Hematopoietic multipotent progenitor cell treated with erythropoietin and hydrocortisone succinate and interleukin-3 and kit ligand, for 4 days (in vitro differentiated cells): ENCODE results near the gene TMEM151A.
"Not testable (repeated sequence)": the region's sequence is repeated elsewhere in the genome, so short reads cannot be mapped to it uniquely, and the experiment has no call there.

Experiments
- DNase-seq: peaks from one replicate; pipeline ENCODE4 v3.0.0-alpha.2; 2015

TMEM151A gene

DNA sequence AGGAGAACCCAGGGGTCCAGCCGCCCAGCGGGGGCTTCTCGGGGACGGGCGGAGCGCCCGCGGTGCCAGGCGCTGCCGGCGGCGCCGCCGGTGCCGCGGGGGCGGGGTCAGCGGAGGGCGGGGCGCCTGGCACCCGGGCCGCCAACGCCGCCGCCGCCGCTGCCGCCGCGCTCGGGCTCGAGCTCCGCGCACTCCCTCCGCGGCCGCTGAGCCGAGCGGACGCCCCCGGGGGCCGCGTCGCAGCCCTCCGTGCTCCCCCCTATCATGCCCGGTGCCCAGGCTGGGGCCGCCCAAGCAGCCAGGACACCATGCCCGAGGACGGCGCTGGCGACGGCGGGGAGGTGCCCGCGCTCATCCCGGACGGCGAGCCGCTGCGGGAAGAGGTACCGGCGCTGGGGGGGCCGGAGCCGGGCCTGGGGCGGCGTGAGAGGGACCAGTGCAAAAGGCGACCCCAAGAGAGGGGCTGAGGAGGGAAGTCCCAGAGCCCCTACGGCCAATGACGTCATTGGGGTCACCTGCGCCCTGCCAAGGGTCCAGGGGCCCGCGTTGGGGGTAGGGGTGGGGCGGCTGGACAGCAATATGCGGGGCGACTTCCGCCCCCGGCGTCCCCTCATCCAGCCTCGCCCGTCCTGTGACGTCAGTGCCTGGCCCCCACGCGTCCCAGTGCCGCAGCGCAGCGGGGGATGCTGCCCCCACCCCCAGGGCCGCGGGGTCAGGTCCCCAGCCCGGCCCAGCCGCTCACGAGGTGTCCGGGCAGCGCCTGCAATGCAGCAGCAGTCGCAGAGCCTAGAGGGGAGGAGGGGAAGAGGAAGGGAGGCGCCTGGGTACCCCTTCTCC is at the start of gene TMEM151A:
Gene TMEM151A (plus strand): TSS at position 189 of the 837 bp plus-strand sequence. CDS start 120 bp downstream, at position 309.
- DNase-seq: no peak

DNA sequence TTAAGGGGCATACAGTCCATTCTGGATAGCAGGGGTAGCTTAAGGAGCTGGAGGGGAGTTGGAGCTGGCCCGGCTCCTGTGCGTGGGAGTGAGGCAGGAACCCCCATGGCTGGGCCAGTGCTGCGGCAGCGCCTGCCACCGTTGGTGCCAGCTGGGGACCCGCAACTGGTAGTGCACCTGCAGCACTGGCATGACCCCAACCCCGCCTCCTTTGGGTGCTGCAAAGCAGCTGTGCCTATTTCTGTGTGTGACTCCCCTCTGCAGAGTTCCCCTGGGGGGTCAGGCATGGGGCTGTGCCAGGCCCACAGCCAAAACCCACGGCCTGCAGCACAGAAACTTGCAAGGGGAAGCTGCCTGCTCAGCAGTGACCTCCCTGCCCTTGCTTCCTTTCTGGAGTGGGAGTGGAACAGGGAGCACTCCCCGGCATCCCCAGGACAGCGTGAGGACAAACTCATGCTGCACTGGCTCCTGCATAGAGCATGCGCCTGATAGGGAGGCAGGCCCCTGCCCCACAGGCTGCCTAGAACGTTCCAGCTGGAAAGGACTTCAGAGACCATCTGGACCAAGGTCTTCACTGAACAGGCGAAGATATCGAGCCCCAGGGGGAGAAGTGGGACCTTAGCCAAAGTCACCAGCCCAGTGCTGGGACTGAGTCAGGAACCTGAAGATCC is 49.5 kb upstream of the TMEM151A start:
- DNase-seq: no peak

GRCh38 chr11:66243782-66244535 is 47.7 kb upstream of the TMEM151A start:
- no peak for DNase-seq

GRCh38 chr11:66247295-66247694 is 44.4 kb upstream of the TMEM151A start:
- no peak for DNase-seq

- DNase-seq: no peak
Observed at GRCh38 chr11:66247801-66248200, 43.9 kb upstream of the TMEM151A start.

DNA sequence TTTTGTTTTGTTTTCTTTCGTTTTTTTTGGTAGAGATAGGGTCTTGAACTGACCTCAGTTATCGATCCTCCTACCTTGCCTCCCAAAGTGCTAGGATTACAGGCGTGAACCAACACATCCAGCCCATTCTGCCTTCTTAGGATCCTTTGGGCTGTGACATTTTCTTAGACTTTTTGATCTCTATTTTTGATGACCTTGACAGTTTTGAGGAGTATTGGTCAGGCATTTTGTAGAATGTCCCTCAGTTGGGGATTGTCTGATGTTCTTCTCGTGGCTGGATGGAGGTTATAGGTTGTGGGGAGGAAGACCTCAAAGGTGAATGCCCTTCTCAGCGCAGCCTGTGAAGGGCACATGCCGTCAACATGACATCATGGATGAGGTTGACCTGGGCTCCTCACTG is 42.8 kb upstream of the TMEM151A start:
- no peak for DNase-seq

- no peak for DNase-seq
Observed at GRCh38 chr11:66251809-66252208, 39.9 kb upstream of the TMEM151A start.

DNA sequence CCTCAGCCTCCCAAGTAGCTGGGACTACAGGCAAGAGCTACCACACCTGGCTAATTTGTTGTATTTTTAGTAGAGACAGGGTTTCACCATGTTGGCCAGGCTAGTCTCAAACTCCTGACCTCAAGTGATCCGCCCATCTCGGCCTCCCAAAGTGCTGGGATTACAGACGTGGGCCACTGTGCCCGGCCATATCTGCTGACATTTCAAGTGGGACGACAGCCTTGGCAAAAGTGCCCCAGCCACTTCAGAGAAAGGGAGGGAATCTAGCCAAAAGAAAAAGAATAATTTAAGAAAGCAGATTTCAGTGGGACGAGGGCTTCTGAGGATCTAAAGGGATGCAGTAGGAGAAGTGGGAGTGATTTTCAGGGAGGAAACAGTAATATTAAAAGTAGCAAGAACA is 38.6 kb upstream of the TMEM151A start:
- not testable (repeated sequence) for DNase-seq

- no peak for DNase-seq
Observed at GRCh38 chr11:66258473-66258893, 33.2 kb upstream of the TMEM151A start.

DNA sequence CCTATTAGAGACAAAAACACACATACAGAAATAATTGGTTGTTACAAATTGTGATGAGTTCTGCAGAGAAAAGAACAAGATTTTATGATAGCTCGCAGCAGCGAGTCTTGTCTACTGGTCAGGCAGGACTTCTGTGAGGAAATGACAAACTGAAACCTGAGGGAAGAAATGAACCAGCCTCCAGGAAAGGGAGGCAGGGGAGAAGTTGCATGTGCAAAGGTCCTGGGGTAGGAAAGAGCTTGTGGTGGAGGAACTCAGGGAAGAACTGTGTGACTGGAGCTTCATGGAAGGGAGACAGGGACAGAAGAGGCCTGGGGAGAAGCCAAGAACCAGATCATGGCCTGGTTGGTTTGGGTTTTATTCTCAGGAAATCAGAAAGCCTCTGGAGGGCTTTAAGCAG is 32.5 kb upstream of the TMEM151A start:
- no peak for DNase-seq

- no peak for DNase-seq
Observed at GRCh38 chr11:66259956-66260355, 31.7 kb upstream of the TMEM151A start.

GRCh38 chr11:66261578-66261977 is 30.1 kb upstream of the TMEM151A start:
- no peak for DNase-seq

DNA sequence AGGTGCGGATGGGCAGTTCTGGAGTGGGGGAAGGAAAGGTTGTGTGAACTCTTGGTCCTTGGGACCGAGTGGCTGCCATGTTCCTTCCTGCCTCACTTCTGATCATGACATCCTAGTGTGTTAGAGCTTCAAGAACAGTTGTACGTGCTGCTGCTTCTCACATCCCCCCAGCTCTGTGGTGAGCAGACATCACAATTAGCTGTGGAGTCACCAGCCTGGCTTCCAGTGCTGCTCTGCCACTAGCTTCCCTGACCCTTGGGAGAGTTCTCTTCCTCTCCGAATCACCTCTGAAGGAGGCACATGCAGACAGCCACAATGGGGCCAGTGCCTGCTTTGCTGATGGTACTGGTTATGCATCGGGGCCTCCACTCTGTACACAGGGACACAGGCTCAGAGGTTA is 29.5 kb upstream of the TMEM151A start:
- no peak for DNase-seq

DNA sequence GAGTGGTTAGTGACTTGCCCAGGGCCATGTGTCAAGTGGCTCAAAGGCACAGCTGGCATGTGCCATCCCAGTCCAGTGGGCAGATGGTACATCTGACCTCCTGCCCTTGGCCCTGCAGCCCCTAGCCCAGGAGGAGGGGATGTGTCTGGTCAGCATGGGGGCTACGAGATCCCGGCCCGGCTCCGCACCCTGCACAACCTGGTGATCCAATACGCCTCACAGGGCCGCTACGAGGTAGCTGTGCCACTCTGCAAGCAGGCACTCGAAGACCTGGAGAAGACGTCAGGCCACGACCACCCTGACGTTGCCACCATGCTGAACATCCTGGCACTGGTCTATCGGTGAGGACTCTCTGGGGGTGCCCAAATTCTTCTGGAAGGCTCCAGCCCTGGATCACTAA is 29.0 kb upstream of the TMEM151A start:
- DNase-seq: no peak

DNA sequence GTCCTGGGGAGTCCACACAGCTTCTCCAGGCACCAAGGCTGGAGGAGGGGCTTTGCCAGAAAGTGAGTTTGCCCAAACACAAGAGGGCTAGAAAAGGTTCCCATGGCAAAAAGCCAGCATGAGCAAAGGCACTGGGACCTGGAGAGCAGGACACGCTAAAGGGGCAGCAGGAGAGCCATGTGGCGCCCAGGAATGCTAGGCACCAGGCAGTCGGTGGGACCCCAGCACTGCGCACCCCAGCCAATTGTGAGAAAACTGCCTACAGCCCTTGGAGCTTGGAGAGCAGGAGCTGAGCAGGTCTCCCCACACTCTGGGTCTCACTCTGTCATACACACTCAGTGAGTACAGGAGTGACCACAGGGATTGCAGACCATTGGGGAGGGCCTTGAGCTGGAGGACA is 28.5 kb upstream of the TMEM151A start:
- DNase-seq: no peak

- no peak for DNase-seq
Observed at GRCh38 chr11:66263785-66264184, 27.9 kb upstream of the TMEM151A start.

DNA sequence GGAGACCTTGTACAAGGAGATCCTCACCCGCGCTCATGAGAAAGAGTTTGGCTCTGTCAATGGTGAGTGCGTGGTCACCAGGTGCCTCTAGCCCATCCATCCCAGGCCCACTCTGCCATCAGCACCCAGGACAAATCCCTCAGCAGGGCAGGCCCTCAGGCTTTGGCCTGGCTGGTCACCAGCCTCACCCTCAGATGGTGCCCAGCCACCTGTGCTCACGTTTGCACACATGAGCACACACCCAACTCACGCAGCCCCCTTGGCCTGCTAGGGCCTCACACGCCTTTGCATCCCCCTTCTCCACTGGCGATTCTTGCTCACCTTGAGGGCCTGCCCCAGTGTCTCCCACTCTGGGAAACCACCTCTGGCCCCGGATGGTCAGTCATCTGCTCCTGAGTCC is 27.3 kb upstream of the TMEM151A start:
- no peak for DNase-seq

- DNase-seq: peak; percentile 47
Observed at GRCh38 chr11:66264914-66265313, 26.8 kb upstream of the TMEM151A start.

GRCh38 chr11:66265531-66266377 is 25.9 kb upstream of the TMEM151A start:
- no peak for DNase-seq

- no peak for DNase-seq
Observed at GRCh38 chr11:66266378-66267038, 25.2 kb upstream of the TMEM151A start.

DNA sequence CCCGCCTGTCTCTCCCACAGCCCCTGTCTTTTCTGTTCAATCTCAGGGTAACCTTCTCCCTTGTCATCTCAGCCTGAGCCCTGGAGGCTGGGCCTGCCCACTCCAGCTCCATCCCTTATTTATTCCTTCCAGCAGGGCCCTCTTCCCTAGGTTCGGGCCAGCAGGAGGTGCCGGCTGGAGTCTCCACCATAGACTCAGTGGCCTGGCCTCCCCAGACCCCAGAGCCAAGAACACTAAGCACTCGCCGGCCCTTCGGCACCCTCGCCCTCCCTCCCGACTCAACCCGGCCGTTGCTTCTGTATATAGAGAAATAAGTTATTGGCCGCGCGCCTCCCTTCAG is 24.7 kb upstream of the TMEM151A start:
- no peak for DNase-seq
